Medulla oblongata (tissue), 1 donor: Measurements from ENCODE around the gene FGD4.

Source experiments
- DNase-seq: peaks from one replicate; pipeline ENCODE4 v3.0.0-alpha.2; 2015; ENCODE audit errors: extremely low spot score

The FGD4 gene

DNA sequence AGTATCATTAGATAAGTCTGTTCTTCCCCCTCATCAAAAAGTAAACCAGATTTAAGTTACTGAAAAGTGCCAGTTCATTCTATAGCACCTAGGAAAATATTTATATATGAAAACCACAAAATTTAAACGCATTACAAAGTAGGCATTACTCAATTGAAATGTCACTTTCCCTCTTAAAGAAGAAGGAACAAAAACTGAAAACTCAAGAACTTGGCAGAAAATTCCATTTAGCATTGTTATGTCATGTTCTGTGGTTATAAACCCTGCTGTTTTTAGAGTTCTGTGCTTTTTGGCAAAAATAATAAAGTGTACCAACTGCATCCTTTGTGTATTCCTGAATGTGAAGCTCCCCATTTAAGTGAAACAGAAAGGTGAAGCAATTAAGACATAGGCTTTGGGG lies 3.6 kb downstream of the FGD4 start:
- DNase-seq = no peak

GRCh38 chr12:32407795-32408194 lies 8.4 kb downstream of the FGD4 start:
- no peak for DNase-seq

DNA sequence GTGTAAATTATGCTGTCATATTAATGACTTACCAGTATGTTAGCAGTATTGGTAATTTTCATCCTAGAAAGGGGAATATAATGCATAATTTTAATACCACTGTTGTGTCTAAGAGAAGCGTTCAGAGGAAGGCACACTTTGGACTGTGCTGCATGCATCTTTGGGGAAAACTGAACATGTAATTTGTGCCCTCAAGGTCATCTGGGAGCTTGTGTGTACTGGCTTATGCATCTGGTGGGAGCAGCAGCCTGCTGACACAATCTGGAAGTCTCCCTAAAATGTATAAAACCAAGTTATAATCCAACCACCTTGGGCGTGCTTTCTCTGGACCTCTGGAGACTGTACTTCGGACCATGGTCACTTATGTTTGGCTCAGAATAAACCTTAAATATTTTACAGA lies 14.1 kb downstream of the FGD4 start:
- DNase-seq = no peak

DNA sequence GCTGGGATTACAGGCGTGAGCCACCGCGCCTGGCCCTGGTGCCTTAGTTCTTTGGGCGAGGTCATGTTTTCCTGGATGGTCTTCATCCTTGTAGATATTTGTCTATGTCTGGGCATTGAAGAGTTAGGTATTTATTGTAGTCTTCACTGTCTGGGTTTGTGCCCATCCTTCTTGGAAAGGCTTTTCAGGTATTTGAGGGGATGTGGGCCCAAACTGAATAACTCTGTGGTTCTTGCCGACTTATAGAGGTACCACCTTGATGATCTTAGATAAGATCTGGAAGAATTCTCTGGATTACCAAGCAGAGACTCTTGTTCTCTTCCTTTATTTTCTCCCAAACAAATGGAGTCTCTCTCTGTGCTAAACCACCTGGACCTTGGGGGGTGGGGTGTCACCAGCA lies 18.9 kb downstream of the FGD4 start:
- no peak for DNase-seq

- no peak for DNase-seq
Measured at GRCh38 chr12:32418903-32419519, 19.7 kb downstream of the FGD4 start.

- no peak for DNase-seq
Measured at GRCh38 chr12:32419520-32419960, 20.2 kb downstream of the FGD4 start.

- DNase-seq = no peak
Measured at GRCh38 chr12:32420356-32420755, 21.0 kb downstream of the FGD4 start.

DNA sequence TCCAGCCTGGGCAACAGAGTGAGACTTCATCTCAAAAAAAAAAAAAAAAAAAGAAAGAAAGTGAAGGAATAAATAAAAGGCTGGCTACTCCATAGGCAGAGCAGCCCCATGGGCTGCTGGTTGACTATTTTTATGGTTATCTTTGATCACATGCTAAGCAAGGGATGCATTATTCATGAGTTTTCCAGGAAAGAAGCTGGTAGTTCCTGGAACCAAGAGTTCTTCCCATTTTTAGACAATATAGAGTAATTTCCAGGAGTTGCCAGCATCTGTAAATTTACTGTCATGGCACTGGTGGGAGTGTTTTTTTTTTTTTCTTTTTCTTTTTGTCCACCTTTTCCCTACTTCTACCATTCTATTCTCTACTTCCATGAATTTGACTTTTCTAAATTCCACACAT lies 24.2 kb downstream of the FGD4 start:
- DNase-seq = no peak

DNA sequence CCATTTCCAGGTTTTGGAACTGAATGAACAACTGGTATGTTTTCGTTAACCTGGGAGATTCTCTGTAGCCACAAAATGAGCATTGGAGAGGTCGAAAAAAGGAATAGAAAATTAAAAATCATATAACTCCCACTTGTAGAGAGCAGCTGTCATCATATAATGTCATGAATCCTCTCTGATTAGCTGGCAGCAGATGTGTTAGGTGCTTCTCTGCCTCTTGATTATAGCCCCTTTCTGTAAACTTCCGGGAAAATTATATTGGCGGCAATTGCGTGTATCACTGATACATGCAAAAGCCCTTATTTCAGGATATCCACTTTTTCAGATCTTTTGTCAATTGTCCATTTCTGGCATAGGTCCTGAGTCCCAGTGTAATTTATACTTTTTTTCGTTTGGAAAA lies 31.7 kb downstream of the FGD4 start:
- no peak for DNase-seq

- peak; percentile 25 for DNase-seq
Measured at GRCh38 chr12:32435921-32436705, 36.8 kb downstream of the FGD4 start.

- no peak for DNase-seq
Measured at GRCh38 chr12:32437095-32437515, 37.7 kb downstream of the FGD4 start.

DNA sequence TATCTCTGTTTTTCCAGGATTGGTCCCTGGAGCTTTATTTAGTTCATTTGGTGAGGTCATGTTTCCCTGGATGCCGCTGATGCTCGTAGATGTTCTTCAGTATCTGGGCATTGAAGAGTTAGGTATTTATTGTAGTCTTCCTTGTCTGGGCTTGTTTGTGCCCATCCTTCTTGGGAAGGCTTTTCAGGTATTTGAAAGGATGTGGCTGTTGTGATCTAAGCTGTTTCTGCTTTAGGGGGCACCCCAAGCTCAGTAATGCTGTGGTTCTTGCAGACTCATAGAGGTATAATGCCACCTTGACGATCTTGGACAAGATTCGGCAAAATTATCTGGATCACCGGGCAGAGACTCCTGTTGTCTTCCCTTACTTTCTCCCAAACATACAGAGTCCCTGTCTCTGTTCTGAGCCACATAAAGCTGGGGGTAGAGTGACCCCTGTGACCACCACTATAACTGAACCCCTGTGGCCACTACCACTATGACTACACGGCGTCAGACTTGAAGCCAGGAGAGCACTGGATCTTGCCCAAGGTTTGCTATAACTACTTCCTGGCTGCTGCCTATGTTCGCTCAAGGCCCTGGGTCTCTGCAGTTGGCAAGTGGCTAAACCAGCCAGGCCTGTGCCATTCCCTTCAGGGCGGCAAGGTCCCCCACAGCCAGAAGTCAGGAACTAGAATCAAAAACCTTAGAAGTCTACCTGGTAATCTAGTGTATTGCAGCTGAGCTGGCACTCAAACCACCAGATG lies 40.9 kb downstream of the FGD4 start:
- no peak for DNase-seq

DNA sequence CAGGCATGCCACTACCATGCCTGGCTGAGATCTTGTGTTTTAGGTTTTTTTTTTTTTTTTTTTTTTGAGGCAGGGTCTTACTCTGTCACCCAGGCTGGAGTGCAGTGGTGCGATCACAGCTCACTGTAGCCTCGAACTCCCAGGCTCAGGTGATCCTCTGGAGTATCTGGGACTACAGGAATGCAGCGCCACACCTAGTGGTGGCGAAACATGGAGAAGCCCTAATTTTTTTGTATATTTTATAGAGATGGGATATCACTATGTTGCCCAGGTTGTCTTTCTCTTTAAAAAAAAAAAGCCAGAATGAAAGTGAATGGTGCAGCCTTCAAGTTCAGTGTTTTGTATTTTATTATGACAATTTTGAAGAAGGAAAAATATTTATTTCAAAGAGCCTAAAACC lies 44.1 kb downstream of the FGD4 start:
- no peak for DNase-seq

DNA sequence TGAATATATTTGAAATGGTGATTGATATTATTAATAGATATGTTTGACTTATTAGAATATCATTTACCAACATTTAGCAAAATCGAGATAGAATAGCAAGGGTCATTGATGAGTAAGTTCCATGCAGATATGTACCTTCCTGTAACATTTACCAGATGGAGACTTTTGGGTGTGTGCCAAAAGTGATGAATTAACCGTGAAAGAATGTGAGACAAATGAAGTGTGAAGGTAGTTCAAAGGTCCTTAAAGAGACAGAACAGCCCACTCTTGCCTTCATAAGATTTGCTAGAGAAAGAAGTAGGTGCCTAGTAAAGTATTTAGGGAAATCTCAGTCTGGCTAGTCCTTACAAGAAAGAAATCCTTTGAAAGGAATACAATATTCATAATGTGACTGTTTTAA lies 45.5 kb downstream of the FGD4 start:
- DNase-seq = no peak

GRCh38 chr12:32445356-32445755 lies 46.0 kb downstream of the FGD4 start:
- DNase-seq = no peak

DNA sequence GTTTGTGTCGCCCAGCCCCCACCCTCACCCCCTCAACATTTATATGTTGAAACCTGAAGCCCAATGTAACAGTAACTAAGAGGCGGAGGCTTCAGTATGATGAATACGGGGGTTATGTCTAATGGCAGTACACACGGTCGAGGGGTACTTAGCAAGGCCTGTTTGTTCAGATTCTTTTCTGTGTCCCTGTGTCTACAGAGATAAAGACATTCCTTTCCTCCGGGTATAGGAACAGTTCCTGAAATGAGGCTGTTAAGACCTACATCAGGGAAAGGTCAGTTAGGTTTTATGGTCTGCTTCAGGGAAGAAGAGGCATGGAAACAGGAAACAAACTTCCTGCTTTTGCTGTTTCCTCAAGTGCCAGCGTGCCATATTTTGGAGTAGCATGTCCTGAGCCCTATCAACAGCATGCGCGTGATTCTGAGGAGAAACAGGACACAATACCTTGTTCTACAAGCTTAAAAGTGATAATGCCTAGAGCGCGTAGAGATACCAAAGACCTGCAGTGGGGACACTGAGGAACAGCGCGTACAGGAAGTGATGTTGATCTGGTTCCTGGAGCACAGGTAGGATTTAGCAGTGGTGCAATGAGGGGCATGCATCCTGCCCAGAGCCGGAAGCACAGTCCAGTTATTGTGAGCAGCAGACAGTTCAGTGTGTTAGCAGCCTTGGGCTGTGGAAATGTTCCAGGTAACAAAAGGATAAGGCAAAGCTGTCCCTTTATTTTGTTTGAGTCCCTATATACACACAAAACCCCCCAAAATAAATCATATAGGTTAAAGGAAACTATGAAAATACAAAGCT lies 47.2 kb downstream of the FGD4 start:
- DNase-seq = no peak

GRCh38 chr12:32448586-32448985 lies 49.2 kb downstream of the FGD4 start:
- DNase-seq = no peak

- no peak for DNase-seq
Measured at GRCh38 chr12:32450363-32450762, 51.0 kb downstream of the FGD4 start.

DNA sequence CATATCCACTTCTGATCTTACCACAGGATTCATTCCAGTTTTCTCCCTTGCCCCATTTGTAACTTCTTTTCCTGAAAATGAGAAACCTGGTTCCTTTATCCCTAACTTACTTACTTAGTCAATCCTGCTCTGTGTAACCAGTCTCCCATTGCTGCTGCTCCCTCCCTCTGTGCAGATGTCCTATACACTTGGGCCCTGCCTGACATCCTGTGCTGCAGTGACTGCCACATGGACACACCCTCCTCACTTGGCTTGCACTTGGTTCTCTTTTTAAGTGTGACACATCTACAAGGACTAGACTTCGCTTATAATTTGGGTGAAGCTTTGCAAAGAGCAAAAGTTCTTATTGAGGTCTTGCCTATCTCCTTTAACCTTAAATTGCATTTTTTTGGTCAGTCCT lies 51.4 kb downstream of the FGD4 start:
- no peak for DNase-seq

- no peak for DNase-seq
Measured at GRCh38 chr12:32451816-32452215, 52.5 kb downstream of the FGD4 start.

DNA sequence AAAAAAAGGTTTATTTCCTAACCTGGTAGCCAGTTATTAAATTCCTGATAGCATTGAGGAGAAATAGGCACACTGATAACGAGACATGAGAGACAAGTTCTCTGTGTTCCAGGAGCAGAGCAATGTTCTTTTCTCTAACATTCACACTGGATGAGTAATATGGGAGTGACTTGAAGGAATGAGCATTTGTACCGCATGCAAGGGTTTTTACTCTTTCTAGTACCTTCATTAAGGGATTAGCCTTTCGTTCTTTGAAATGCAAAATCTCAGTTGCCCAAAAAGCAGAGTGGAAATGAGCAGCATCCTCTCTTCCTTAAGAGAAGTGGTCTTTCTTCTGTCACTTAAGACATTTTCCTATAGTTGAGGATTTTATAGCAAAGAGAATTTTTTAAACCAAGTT lies 54.7 kb downstream of the FGD4 start:
- no peak for DNase-seq

DNA sequence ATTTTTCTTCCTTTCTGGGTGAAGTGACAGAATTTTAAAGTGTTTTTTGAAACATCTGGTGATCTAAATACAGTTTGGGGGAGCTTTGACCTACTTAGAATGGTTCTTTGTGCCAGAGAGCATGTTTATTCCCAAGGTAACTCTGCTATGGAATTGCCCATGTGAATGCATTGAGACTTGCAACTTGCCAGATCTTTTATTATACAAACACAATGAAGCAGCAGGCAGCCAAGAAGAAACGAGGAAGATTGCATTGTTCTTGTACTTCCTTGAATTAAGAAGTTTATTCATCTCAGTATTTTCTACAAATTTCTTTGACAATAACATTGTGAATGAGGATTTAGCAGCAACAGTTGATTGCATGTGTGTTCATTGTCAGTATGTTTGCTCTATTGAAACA lies 55.5 kb downstream of the FGD4 start:
- no peak for DNase-seq
